HPDE6-E6E7 (cell line): ENCODE results near the gene CCDC71L.

Experiments used
- DNase-seq: peaks from one replicate; pipeline ENCODE4 v3.0.0; 2011; ENCODE audit warnings: missing footprints; ENCODE audit errors: extremely low spot score

Gene CCDC71L

GRCh38 chr7:106659166-106659962 is 1.6 kb downstream of the CCDC71L start:
- DNase-seq = no peak

- no peak for DNase-seq
These were observed 2.4 kb downstream of the CCDC71L start for GRCh38 chr7:106658316-106659165.

GRCh38 chr7:106657085-106657991 is 3.6 kb downstream of the CCDC71L start:
- no peak for DNase-seq

DNA sequence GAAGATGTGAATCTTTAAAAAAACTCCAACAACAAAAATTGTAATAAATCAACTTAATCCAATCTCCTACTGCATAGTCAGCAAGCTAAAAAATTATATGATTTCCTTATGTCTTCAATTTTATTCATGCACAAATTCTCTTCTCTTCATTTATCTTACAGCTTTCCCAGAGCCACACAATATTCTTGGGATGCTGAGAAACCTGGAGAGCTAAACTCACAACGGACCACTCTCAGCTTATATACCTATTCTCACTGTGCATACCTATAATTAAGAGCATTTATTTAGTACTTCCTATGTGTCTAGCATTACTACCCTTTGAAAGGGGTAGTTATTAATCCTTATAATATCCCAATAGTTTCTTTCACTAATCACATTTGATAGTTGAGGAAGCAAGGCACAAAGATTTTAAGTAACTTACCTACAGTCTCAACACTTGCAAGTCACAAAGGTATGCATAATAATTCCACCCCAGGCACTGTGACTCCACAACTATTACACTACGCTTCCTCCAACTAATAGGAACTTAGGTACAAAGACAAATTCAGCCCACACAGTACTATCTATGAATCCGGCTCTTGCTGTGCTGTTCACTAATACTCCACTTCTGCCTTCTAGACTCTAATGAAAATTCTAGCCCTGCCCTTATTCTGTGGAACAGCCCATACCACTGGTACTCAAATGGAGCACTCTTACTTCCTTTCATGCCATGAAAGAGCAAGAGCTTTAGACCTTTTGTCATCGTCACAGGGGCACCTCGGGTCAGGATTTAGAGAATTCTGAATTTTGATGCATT is 5.1 kb downstream of the CCDC71L start:
- DNase-seq = no peak

DNA sequence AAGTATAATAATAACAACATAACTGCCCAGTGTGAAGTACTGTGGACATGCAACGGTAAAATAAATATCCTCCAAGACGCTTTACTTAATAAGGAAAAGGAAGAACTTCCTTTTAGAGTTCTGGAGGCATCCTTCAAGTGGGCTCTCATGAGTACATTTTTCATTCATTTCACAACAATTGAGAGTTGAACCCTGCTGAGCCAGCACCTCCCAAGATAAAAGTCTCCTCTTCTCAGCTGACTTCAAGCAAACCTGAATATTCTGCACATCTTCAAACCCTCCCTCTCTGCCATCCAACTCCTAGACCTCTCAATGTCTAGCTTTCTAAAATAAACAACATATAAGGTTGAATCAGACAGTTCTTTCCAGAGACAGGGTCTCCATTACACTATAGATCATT is 7.5 kb downstream of the CCDC71L start:
- no peak for DNase-seq

- no peak for DNase-seq
These were observed 8.0 kb downstream of the CCDC71L start for GRCh38 chr7:106652909-106653308.

DNA sequence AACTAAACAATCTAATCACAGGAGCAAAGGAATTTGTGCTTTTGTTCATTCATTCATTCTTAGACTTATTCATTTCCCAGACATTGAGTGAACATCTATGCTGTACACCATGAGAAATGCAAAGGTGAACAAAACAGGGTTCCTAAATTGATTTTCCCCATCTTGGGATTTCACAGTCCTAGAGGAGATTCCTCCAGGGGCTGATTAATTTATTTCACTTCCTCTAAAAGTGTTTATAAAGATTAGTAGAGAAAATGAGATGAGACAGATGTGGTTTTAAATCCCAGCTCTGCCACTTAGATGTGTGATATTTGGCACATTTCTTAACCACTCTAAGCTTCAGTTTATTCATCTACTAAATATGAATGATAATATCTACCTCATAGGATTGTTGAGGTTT is 8.9 kb downstream of the CCDC71L start:
- no peak for DNase-seq

DNA sequence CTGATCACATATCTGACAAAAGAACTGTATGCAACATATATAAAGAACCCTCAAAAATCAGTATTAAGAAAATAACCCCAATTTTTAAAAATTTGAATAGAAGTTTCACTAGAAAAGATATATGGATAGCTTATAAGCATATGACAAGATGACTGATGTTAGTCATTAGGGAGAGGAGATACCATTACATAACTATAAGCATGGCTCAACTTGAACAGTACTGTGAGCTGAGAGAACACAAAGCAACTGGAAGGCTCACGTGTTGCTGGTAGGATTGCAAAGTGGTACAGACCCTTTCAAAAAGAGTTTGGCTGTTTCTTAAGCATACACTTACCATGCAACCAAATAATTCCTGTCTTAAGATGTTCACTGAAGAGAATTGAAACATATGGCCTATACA is 14.7 kb downstream of the CCDC71L start:
- DNase-seq = no peak

- DNase-seq = no peak
These were observed 16.0 kb downstream of the CCDC71L start for GRCh38 chr7:106644999-106645398.

DNA sequence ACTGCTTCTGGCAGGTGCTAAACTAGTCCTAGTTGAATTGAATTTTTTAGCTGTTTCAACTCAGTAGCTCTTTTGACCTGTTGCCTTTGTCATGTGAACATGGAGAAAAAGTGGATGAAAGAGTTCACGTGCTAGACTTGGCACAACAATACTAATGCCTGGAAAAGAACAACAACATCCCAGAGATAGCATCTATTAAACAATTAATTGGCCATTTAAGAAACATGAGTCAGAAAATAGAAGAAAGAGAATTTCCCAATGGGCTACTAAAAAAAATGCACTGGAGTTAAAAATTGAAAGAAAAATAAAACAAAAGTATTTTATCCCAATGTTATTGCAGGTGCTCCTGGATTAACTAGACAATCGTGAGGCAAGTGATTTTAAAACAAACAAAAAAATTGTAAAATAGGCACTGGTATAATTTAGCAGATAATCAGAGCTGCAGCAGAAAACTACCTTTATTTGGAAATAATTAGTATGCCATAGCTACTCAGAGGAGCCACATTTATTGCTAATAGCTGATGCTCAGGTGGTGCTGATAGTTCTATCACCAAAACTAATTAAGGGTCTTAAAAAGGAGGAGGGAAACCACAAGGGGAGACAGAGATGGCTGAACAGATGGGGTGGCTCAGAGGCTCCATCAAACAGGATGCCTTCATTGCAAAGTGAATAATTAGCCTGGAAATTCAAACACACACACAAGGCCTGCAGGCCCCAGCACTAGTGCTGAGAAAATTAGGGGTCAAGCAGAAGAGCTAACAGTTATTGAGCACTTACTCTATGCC is 17.6 kb downstream of the CCDC71L start:
- DNase-seq = no peak

- DNase-seq = no peak
These were observed 19.5 kb downstream of the CCDC71L start for GRCh38 chr7:106641416-106641815.

DNA sequence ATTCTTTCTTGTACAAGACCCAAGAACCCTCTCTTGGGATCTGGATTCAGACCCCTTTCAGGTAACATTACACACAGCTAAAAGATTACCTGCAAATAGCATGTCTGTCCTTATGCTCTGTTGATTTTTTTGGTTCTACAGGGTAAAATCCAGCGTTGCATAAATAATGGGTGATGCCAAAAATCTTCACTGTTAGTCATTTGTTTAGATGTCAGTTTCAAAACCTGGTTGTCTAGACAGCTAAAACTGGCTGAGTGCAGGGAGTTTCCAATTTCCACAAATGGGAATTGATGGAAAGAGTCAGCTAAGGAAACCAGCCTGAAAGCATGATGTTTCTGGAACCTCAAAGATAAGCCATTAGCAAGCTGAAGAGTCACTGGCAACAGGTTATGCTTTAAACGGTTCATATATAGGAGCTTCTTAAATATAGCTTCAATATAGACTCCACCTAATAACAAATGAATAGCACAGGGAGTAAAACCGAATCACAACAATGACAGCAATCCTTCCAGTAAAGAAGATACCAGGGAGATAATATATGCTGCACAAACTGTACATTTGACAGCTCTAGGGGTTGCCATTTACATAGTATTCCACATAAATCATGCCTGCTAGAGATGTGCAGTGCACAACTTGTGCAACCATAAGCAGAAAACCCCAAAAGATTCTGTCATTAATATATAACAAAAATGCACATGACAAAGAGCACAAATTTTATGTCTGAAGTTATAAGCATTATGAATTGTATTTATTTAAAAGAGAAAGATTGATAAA is 20.4 kb downstream of the CCDC71L start:
- no peak for DNase-seq

GRCh38 chr7:106639476-106640334 is 21.3 kb downstream of the CCDC71L start:
- DNase-seq = no peak

DNA sequence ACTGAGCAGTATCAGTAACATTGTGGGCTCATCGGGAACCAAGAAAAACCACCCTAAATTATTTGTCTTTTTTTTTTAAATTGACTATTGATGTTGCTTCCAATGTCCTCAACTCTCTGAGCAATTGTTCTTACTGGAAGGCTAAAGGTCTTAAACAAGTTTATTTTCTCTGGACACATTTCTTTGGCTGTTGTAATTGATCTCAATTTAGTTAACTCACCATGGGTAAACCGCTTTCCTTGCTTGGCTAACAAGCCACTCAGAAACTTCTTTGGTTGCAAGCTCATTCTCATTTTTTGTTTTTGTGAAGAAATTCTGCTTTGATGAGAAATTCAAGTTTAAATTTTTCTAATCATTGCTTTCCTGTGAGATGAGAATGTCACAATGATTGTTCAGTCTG is 25.5 kb downstream of the CCDC71L start:
- DNase-seq = no peak

GRCh38 chr7:106634958-106635357 is 26.0 kb downstream of the CCDC71L start:
- no peak for DNase-seq

DNA sequence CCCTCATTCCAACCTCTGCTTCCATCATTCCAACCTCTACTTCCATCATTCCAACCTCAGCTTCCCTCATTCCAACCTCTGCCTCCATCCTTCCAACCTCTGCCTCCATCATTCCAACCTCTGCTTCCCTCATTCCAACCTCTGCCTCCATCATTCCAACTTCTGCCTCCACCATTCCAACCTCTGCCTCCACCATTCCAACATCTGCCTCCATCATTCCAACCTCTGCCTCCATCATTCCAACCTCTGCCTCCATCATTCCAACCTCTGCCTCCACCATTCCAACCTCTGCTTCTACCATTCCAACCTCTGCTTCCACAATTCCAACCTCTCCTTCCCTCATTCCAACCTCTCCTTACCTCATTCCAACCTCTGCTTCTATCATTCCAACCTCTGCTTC is 30.3 kb downstream of the CCDC71L start:
- no peak for DNase-seq

- DNase-seq = no peak
These were observed 31.4 kb downstream of the CCDC71L start for GRCh38 chr7:106629516-106629915.

DNA sequence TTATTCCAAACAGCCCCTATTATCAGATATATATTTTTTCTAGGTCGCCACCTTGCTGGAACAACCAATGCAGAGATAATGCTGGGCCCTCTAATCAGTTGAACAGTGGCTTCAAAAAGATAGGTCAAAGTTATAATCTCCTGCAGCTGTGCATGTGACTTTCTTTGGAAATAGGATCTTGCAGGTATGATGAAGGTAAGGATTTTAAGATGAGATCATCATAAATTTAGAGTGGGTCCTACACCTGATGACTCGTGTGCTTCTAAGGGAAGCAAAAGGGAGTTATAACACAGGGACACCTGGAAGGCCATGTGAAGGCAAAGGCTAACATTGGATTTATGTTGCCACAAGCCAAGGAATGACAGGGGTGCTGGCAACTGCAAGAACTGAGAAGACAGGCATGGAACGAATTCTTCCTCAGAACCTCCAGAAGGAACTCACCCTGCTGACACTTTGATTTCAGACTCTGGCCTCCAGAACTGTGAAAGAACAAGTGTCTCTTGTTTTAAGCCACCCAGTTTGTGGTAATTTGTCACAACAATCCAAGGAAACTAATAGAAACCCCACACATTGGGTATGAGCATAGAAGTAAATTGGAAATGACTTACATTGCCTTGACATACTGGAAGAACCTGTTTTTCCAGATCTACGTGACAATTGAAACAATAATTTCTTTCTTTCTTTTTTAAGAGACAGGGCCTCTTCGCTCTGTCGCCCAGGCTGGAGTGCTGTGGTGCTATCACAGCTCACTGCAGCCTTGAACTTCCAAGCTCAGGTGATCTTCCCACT is 34.4 kb downstream of the CCDC71L start:
- peak; percentile 29 for DNase-seq
